MCF 10A (cell line): ENCODE results near the gene GSTCD. TPM values are rescaled to one million over a fixed set of nuclear protein-coding genes. Genes with fewer than 3 reads are reported as not detected.
"Not testable (repeated sequence)": the region's sequence is repeated elsewhere in the genome, so short reads cannot be mapped to it uniquely, and the experiment has no call there.

Experiments used
- BruUV-seq: library from RNA; stranded (reverse); fragments of 400-500 nt; replicated peaks from 2 replicates; lab custom pipeline; 2021; lab: Mats Ljungman, UMichigan
- CTCF ChIA-PET: fragments of 300-600 bp; sonication (Branson Sonifier 250); formaldehyde crosslinking; extraction: SDS; loops from one replicate; lab custom pipeline; 2021; ENCODE audit warnings: antibody characterized with exemption, inconsistent platforms; lab: Yijun Ruan, JAX
- POLR2A ChIA-PET: fragments of 300-600, 350-650 bp; sonication (Branson Sonifier 250); formaldehyde crosslinking; extraction: SDS; loops from one replicate; lab custom pipeline; 2020; ENCODE audit warnings: antibody characterized with exemption, inconsistent platforms; lab: Yijun Ruan, JAX
- DNase-seq: peaks from one replicate; pipeline ENCODE4 v3.0.0-alpha.2; 2018; ENCODE audit not compliant: unreplicated experiment
- H3K27ac Mint-ChIP-seq: one replicate; pipeline ENCODE4 v1.8.0; 2022; ENCODE audit warnings: mild to moderate bottlenecking, low read depth, mixed read lengths; ENCODE audit not compliant: unreplicated experiment
- H3K27me3 Mint-ChIP-seq: one replicate; pipeline ENCODE4 v1.8.0; 2022; ENCODE audit warnings: mixed read lengths; ENCODE audit not compliant: insufficient read depth, unreplicated experiment
- H3K36me3 Mint-ChIP-seq: one replicate; pipeline ENCODE4 v1.8.0; 2022; ENCODE audit warnings: mild to moderate bottlenecking, moderate library complexity, mixed read lengths; ENCODE audit not compliant: insufficient read depth, unreplicated experiment
- H3K4me1 Mint-ChIP-seq: one replicate; pipeline ENCODE4 v1.8.0; 2022; ENCODE audit warnings: mixed read lengths; ENCODE audit not compliant: insufficient read depth, unreplicated experiment
- H3K4me3 Mint-ChIP-seq: one replicate; pipeline ENCODE4 v1.8.0; 2022; ENCODE audit warnings: mild to moderate bottlenecking, moderate library complexity, mixed read lengths; ENCODE audit not compliant: unreplicated experiment
- H3K9me3 Mint-ChIP-seq: one replicate; pipeline ENCODE4 v1.8.0; 2022; ENCODE audit warnings: mixed read lengths; ENCODE audit not compliant: unreplicated experiment
- CTCF ChIP-seq: fragments of 200-600 bp; IDR thresholded peaks from one replicate; pipeline ENCODE4 v1.8.0; 2022; ENCODE audit warnings: antibody characterized with exemption, mild to moderate bottlenecking; ENCODE audit not compliant: unreplicated experiment
- intact Hi-C: fragments of 100-400 bp; cut with micrococcal nuclease; formaldehyde crosslinking; loops from 2 replicates; pipeline ENCODE4 v1.14.1; 2022
- total RNA-seq: library from RNA; stranded (reverse); gene quantifications from 2 replicates; pipeline ENCODE4 v1.2.3, GENCODE V29; 2022

Gene GSTCD
- total RNA-seq, 1 experiment from 2014 or later, result 16.3 TPM

GRCh38 chr4:105686571-105686970, 22.0 kb upstream of the GSTCD start:
- Mint-ChIP-seq H3K27me3 (no peaks in the 10 kb centered on the region), H3K9me3 (no peaks in the 10 kb centered on the region), H3K27ac (no peak overlapping the region), H3K4me3 (no peak overlapping the region), H3K4me1 (no peaks in the 10 kb centered on the region), H3K36me3 (peaks cover 79% of the 10 kb centered on the region)
- intact Hi-C loops, result no loop called here
- no peak for TF ChIP-seq CTCF
- no TSS peak for BruUV-seq
- CTCF ChIA-PET, result no interaction called here
- DNase-seq, result no peak
- POLR2A ChIA-PET, result no interaction called here

DNA sequence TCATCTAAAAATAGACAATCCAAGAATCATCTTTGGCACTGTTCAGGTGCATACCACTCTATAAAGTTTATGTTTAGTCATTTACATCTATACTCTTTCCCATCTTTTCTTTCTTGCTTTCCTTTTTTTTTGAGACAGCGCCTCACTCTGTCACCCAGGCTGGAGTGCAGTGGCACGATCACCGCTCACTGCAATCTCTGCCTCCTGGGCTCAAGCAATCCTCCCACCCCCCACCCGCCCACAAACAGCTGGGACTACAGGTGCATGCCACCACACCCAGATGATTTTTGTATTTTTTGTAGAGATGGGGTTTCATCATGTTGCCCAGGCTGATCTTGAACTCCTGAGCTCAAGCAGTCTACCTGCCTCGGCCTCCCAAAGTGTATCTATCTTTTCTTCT, 13.8 kb upstream of the GSTCD start:
- ChIA-PET POLR2A (interaction anchor here (0.7 kb wide), 1 partner anchor 27 kb away, joined by 3 read pairs; no protein-coding TSS in a partner anchor), CTCF (interaction anchor here (0.6 to 1.0 kb wide), 2 partner anchors 16 to 64 kb away, joined by 3 to 5 read pairs; no protein-coding TSS in a partner anchor)
- DNase-seq, H3K9me3 Mint-ChIP-seq, H3K27me3 Mint-ChIP-seq, H3K27ac Mint-ChIP-seq, H3K4me1 Mint-ChIP-seq, intact Hi-C loops, H3K4me3 Mint-ChIP-seq, BruUV-seq: not testable (repeated sequence)
- H3K36me3 Mint-ChIP-seq, result peaks cover 60% of the 10 kb centered on the region

- DNase-seq, H3K9me3 Mint-ChIP-seq, H3K4me3 Mint-ChIP-seq, intact Hi-C loops, H3K27me3 Mint-ChIP-seq, H3K27ac Mint-ChIP-seq, H3K4me1 Mint-ChIP-seq, BruUV-seq: not testable (repeated sequence)
- CTCF ChIA-PET, result interaction anchor here (1.0 kb wide), 1 partner anchor 65 kb away, joined by 5 read pairs; no protein-coding TSS in a partner anchor
- POLR2A ChIA-PET, result interaction anchor here (0.6 to 0.7 kb wide), 3 partner anchors 28 to 1743 kb away, joined by 3 read pairs; no protein-coding TSS in a partner anchor
- peaks cover 63% of the 10 kb centered on the region for H3K36me3 Mint-ChIP-seq
These were observed 12.8 kb upstream of the GSTCD start for GRCh38 chr4:105695832-105696231.

GRCh38 chr4:105698607-105699006, 10.0 kb upstream of the GSTCD start:
- peaks cover 48% of the 10 kb centered on the region for H3K36me3 Mint-ChIP-seq
- H3K4me1 Mint-ChIP-seq, result no peaks in the 10 kb centered on the region
- H3K27me3 Mint-ChIP-seq, result no peaks in the 10 kb centered on the region
- intact Hi-C loops, result no loop called here
- no peak overlapping the region for H3K4me3 Mint-ChIP-seq
- no peak for DNase-seq
- no peak for TF ChIP-seq CTCF
- BruUV-seq, result no TSS peak
- H3K9me3 Mint-ChIP-seq, result no peaks in the 10 kb centered on the region
- H3K27ac Mint-ChIP-seq, result no peak overlapping the region
- CTCF ChIA-PET, result interaction anchor here (1.0 to 1.3 kb wide), 2 partner anchors 9 to 67 kb away, joined by 3 read pairs; no protein-coding TSS in a partner anchor
- POLR2A ChIA-PET, result interaction anchor here (1.1 kb wide), 1 partner anchor 9 kb away, joined by 4 read pairs; the partner anchor contains the start of genes GSTCD and INTS12

- peaks cover 26% of the 10 kb centered on the region for H3K4me1 Mint-ChIP-seq
- H3K27ac Mint-ChIP-seq, result peak overlapping the region; percentile 91
- DNase-seq, result no peak
- BruUV-seq, result TSS peak; percentile 60
- no peaks in the 10 kb centered on the region for H3K27me3 Mint-ChIP-seq
- ChIA-PET POLR2A (interaction anchor here (0.8 to 4.6 kb wide), 8 partner anchors 9 to 234 kb away, joined by 3 to 34 read pairs (median 4); partner anchors contain the start of gene PPA2), CTCF (interaction anchor here (0.6 to 1.8 kb wide), 8 partner anchors 9 to 493 kb away, joined by 3 to 8 read pairs (median 3); partner anchors contain the start of gene PPA2)
- no peak for TF ChIP-seq CTCF
- H3K36me3 Mint-ChIP-seq, result no peaks in the 10 kb centered on the region
- intact Hi-C loops, result loop anchor here (2.0 kb wide), 1 partner anchor 493 kb away; no protein-coding TSS in a partner anchor
- H3K4me3 Mint-ChIP-seq, result peak overlapping the region; percentile 86
- H3K9me3 Mint-ChIP-seq, result peaks cover 6% of the 10 kb centered on the region
These were observed 803 bp upstream of the GSTCD start for GRCh38 chr4:105707782-105708180.
